ENCODE results near the gene UBE2J2. TPM values are rescaled to one million over a fixed set of nuclear protein-coding genes. Genes with fewer than 3 reads are reported as not detected.

The UBE2J2 gene
- total and polyA plus RNA-seq, 8 donors = 14.0 to 252 (median 46.5) TPM

- Histone ChIP-seq H3K9me3 (peaks cover 0 to 3% (median 0%) of the 10 kb centered on the region in 4 donors), H3K27me3 (peaks cover 0 to 48% (median 41%) of the 10 kb centered on the region in 3 donors), H3K4me3 (no peak overlapping the region), H3K27ac (no peak overlapping the region), H3K36me3 (peaks cover 0 to 19% (median 15%) of the 10 kb centered on the region in 4 donors), H3K4me1 (peaks cover 21 to 47% (median 44%) of the 10 kb centered on the region in 4 donors)
- WGBS, 5 donors = 71 to 77% (median 72%) methylated on average over 14 to 22 of the region's 22 CpGs
- no peak for TF ChIP-seq CTCF (IDR thresholded peaks at IDR 0.05)
- intact Hi-C loops (cut with DNase I; ENCODE audit: low total_unique reads) = no loop called here
- no peak for DNase-seq
These were observed 37.4 kb downstream of the UBE2J2 start for GRCh38 chr1:1236176-1236763.

GRCh38 chr1:1235016-1235744 lies 38.5 kb downstream of the UBE2J2 start:
- no peak for DNase-seq
- H3K4me3 ChIP-seq = no peak overlapping the region
- peaks cover 0 to 38% (median 34%) of the 10 kb centered on the region in 3 donors for H3K27me3 ChIP-seq
- no peak for TF ChIP-seq POLR2AphosphoS5 (IDR thresholded peaks at IDR 0.05)
- TF ChIP-seq EP300 (IDR thresholded peaks at IDR 0.05) = no peak
- TF ChIP-seq CTCF (IDR thresholded peaks at IDR 0.05) = no peak
- no peak for TF ChIP-seq POLR2A (IDR thresholded peaks at IDR 0.05)
- peaks cover 27 to 57% (median 54%) of the 10 kb centered on the region in 4 donors for H3K4me1 ChIP-seq
- H3K27ac ChIP-seq = no peak overlapping the region
- 86 to 91% (median 90%) methylated on average over 19 to 27 of the region's 27 CpGs for WGBS, 5 donors
- peaks cover 0 to 3% (median 0%) of the 10 kb centered on the region in 4 donors for H3K9me3 ChIP-seq
- peaks cover 0 to 19% (median 15%) of the 10 kb centered on the region in 4 donors for H3K36me3 ChIP-seq
- intact Hi-C loops (cut with DNase I; ENCODE audit: low total_unique reads) = no loop called here

- WGBS, 5 donors = 93 to 95% (median 95%) methylated on average over 22 to 28 of the region's 28 CpGs
- H3K4me3 ChIP-seq = no peak overlapping the region
- DNase-seq = no peak
- intact Hi-C loops (cut with DNase I; ENCODE audit: low total_unique reads) = no loop called here
- peaks cover 36 to 66% (median 59%) of the 10 kb centered on the region in 4 donors for H3K4me1 ChIP-seq
- H3K9me3 ChIP-seq = peaks cover 0 to 3% (median 0%) of the 10 kb centered on the region in 4 donors
- peaks cover 0 to 30% (median 25%) of the 10 kb centered on the region in 3 donors for H3K27me3 ChIP-seq
- peaks cover 0 to 27% (median 17%) of the 10 kb centered on the region in 4 donors for H3K36me3 ChIP-seq
- H3K27ac ChIP-seq = no peak overlapping the region
- TF ChIP-seq EP300 (IDR thresholded peaks at IDR 0.05) (no peak), CTCF (IDR thresholded peaks at IDR 0.05) (no peak), POLR2A (IDR thresholded peaks at IDR 0.05) (no peak), POLR2AphosphoS5 (IDR thresholded peaks at IDR 0.05) (no peak)
These were observed 39.4 kb downstream of the UBE2J2 start for GRCh38 chr1:1234180-1234808.

GRCh38 chr1:1233567-1233892 lies 40.1 kb downstream of the UBE2J2 start:
- 91 to 95% (median 94%) methylated on average over 15 of the region's 15 CpGs for WGBS, 5 donors
- Histone ChIP-seq H3K9me3 (peaks cover 0 to 3% (median 0%) of the 10 kb centered on the region in 4 donors), H3K4me1 (peaks cover 37 to 71% (median 62%) of the 10 kb centered on the region in 4 donors), H3K4me3 (peak overlapping the region in 1 of 4 donors; percentile 50), H3K27ac (no peak overlapping the region), H3K36me3 (peaks cover 3 to 34% (median 24%) of the 10 kb centered on the region in 4 donors), H3K27me3 (peaks cover 0 to 22% (median 17%) of the 10 kb centered on the region in 3 donors)
- intact Hi-C loops (cut with DNase I; ENCODE audit: low total_unique reads) = no loop called here
- no peak for DNase-seq
- TF ChIP-seq EP300 (IDR thresholded peaks at IDR 0.05) = no peak
- TF ChIP-seq CTCF (IDR thresholded peaks at IDR 0.05) = no peak
- no peak for TF ChIP-seq POLR2AphosphoS5 (IDR thresholded peaks at IDR 0.05)
- TF ChIP-seq POLR2A (IDR thresholded peaks at IDR 0.05) = no peak

Measured in stomach (tissue), 9 donors.